Measurements from ENCODE around the gene TMPRSS15. TPM values are rescaled to one million over a fixed set of nuclear protein-coding genes. Genes with fewer than 3 reads are reported as not detected.

TMPRSS15 gene
- total RNA-seq = not detected
- polyA plus RNA-seq = not detected
- long read RNA-seq, donor 1 = 0 reads
- long read RNA-seq, donor 2 = 0 reads
- long read RNA-seq, donor 3 = 0 reads
- long read RNA-seq, donor 4 = 0 reads
- long read RNA-seq, donor 5 = 0 reads
- long read RNA-seq, donor 6 = 0 reads
- long read RNA-seq, donor 7 = 0 reads
- long read RNA-seq, donor 8 = 0 reads
- long read RNA-seq, donor 9 = 0 reads
- long read RNA-seq, donor 10 = 0 reads

DNA sequence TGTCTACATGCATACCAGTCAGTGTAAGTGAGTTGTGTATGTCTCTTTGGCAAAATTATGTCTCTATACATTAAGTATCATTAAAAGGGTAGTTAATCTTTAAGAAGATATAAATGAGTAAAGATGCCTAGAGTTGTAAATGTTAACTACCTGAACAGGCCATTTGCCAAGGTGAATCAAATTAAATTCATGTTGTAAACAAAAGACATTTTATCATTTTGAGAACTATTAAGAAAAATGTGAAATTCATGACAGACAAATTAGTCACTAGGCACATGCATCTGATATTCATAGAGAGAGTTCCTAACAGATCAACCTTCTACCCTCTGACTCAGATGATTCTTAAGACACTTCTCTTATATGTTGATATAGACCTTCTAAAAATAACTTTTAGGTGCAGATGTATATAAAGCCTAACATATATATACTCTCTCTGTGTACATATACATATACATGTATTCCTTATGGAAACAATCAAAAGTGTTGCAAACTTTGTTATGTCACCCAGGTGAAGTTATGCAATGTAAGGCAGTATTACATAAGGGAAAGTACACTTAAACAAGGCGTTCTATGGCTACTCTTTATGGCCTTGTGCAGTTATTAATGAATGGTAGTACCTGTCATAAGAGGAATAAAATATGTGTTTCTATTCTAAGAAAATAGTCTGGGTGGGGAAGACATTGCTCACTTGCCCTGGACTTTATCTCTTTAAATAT is at the start of gene TMPRSS15:
TMPRSS15 (minus strand) TSS at position 51 of the 716 bp plus-strand sequence. CDS start 163 bp downstream, outside the sequence.
- Histone ChIP-seq H3K4me3 (no peak within 1 kb of the TSS), H3K36me3 (replicated peaks in 1 of 2) (no peaks in the 10 kb centered on the region), H3K9me3 (replicated peaks in 1 of 3) (no peaks in the 10 kb centered on the region), H3K4me1 (replicated peaks in 1 of 2) (no peaks in the 10 kb centered on the region), H3K27ac (no peak within 1 kb of the TSS), H3K27me3 (no peaks in the 10 kb centered on the region)
- WGBS, 4 donors = 31 to 52% (median 39%) methylated on average over 1 of the region's 1 CpG
- intact Hi-C loops (cut with DNase I) = no loop called here
- no peak for DNase-seq
- no peak for TF ChIP-seq CTCF (IDR thresholded peaks at IDR 0.05)
- no peak for TF ChIP-seq POLR2A (IDR thresholded peaks at IDR 0.05)

DNA sequence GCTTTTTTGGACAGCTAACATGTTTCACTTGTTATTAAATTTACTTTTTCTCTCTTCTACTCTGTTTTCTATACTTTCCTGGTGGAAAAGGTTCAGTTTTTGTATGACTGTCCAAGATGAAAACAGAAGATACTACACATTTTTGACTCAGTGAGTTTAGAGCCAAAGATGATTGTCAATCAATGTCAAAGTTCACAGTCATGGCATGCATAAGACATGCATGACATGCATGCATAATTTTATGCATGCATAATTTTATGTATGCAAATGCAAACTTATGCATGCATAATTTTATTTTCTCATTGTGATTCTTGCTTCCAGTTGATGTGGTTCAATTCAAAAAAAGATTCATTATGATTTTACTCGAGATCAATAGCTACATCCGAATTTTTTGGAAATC is 48.1 kb upstream of the TMPRSS15 start:
- DNase-seq = no peak
- no peaks in the 10 kb centered on the region for H3K4me1 ChIP-seq (replicated peaks in 1 of 2)
- H3K9me3 ChIP-seq (replicated peaks in 1 of 3) = peaks cover 0 to 5% (median 0%) of the 10 kb centered on the region in 3 donors
- no peak overlapping the region for H3K27ac ChIP-seq
- H3K4me3 ChIP-seq = no peak overlapping the region
- no peaks in the 10 kb centered on the region for H3K27me3 ChIP-seq
- H3K36me3 ChIP-seq (replicated peaks in 1 of 2) = no peaks in the 10 kb centered on the region
- 59 to 77% (median 72%) methylated on average over 2 of the region's 2 CpGs for WGBS, 4 donors
- TF ChIP-seq CTCF (IDR thresholded peaks at IDR 0.05) (no peak), POLR2A (IDR thresholded peaks at IDR 0.05) (no peak)
- intact Hi-C loops (cut with DNase I) = no loop called here

DNA sequence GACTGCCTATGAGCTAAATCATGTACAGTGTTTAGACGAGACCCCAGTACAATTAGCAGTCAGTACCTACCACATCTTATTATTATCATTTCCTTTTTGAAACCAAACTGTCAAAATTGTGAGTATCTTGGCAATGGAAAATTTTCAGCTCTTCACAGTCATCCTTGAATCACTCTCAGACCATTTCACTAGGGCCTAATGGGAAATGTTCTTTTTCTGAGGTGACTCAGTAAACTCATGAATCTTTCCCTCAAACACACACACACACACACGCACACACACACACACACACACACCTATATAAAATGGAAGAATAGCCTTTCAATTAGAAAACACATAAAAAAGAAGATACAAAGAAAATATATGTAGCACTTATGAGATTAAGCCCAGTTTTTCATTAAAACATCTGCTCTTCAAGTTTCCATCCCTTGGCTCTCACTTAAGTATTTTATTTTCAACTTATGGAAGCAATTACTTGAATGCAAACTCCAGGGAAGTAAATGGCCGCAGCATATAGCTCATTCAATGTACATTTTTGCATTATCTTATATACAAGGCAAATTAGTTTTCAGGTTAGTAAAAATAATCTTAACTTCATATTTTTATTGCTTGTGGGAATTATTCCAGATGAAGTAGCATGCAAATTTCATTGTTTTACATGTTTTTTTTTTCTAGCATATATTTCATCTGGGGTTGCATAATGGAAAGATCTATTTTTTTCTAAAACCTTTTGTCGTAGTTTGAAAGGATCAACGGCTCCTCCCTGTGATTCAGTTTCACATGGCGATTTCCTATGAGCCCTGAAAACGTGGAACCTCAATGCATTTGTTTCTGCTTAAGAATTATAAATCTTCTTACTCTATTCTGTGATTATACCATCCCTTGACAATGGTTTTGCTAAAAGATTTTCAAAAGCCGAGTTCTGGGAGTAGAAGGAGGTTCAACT is 46.3 kb upstream of the TMPRSS15 start:
- H3K36me3 ChIP-seq (replicated peaks in 1 of 2) = no peaks in the 10 kb centered on the region
- DNase-seq = no peak
- 58 to 67% (median 62%) methylated on average over 8 of the region's 8 CpGs for WGBS, 4 donors
- intact Hi-C loops (cut with DNase I) = no loop called here
- H3K27me3 ChIP-seq = no peaks in the 10 kb centered on the region
- H3K9me3 ChIP-seq (replicated peaks in 1 of 3) = no peaks in the 10 kb centered on the region
- no peak overlapping the region for H3K4me3 ChIP-seq
- H3K27ac ChIP-seq = no peak overlapping the region
- TF ChIP-seq POLR2A (IDR thresholded peaks at IDR 0.05) (no peak), CTCF (IDR thresholded peaks at IDR 0.05) (no peak)
- H3K4me1 ChIP-seq (replicated peaks in 1 of 2) = no peaks in the 10 kb centered on the region

DNA sequence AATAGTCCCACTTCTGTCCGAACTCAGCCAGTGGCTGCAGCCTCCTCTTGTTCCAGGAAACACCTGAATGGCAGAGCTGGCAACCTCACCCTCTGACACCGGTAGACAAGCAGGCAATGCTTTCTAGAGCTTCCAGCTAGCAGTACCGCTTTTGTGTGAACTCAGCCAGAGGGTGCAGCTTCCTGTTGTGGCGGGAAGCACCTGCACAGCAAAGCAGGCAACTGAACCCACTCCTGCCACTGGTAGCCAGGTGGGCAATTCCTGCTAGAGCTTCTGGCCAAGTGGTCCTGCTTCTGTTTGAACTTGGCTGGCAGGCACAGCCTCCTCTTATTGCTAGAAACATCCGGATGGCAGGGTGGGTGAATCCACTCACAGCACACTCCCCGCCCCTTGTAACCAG is 40.1 kb upstream of the TMPRSS15 start:
- no peak for DNase-seq
- H3K9me3 ChIP-seq (replicated peaks in 1 of 3) = no peaks in the 10 kb centered on the region
- no peak overlapping the region for H3K4me3 ChIP-seq
- WGBS, 4 donors = 65 to 100% (median 75%) methylated on average over 1 to 6 of the region's 6 CpGs
- intact Hi-C loops (cut with DNase I) = no loop called here
- no peaks in the 10 kb centered on the region for H3K36me3 ChIP-seq (replicated peaks in 1 of 2)
- H3K27ac ChIP-seq = no peak overlapping the region
- no peaks in the 10 kb centered on the region for H3K27me3 ChIP-seq
- TF ChIP-seq POLR2A (IDR thresholded peaks at IDR 0.05) (no peak), CTCF (IDR thresholded peaks at IDR 0.05) (no peak)
- no peaks in the 10 kb centered on the region for H3K4me1 ChIP-seq (replicated peaks in 1 of 2)

Data from adrenal gland (tissue), 19 donors.